Muscle of back (tissue), 11 donors: ENCODE data around the gene ECI1. TPM values are rescaled to one million over a fixed set of nuclear protein-coding genes. Genes with fewer than 3 reads are reported as not detected.

Experiments
- DNase-seq, 3 donors: peaks; one replicate each; pipeline versions ENCODE4 v3.0.0 to v3.0.0-alpha.2; 2013
- polyA plus RNA-seq, 10 donors: library from polyadenylated mRNA; unstranded; fragments of 120-200 nt; gene quantifications; one replicate each; pipeline ENCODE4 v1.2.1, GENCODE V29; 2013; ENCODE audit not compliant: insufficient read length in 10 of 10

ECI1 gene
- polyA plus RNA-seq, 10 donors = 42.8 to 59.2 (median 49.0) TPM

DNA sequence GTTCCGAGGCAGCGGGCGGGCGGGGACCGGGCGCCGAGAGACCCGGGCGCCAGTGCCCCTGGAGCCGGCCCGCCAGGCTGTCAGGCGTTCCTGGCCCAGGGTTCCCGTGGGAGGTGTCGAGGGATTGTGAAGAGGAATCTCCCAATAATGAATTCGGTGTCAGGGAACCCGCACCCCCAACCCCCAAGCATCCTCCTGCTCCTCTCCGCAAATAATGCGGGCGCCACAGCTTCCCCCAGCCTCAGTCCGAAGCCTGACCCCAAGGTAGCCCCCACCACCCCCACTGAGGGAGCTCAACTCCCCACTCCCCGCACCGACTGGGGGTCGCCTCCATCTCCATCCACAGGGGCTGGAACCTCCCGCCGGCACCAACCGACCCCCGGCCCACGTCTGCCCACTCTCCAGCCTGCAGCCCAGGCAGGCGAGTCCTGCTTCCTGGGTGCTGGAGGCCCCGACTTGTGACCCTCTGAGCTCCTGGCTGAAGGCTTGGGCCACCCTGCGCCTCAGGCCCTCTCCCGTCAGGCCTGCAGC, 54.3 kb downstream of the ECI1 start:
- DNase-seq = no peak

DNA sequence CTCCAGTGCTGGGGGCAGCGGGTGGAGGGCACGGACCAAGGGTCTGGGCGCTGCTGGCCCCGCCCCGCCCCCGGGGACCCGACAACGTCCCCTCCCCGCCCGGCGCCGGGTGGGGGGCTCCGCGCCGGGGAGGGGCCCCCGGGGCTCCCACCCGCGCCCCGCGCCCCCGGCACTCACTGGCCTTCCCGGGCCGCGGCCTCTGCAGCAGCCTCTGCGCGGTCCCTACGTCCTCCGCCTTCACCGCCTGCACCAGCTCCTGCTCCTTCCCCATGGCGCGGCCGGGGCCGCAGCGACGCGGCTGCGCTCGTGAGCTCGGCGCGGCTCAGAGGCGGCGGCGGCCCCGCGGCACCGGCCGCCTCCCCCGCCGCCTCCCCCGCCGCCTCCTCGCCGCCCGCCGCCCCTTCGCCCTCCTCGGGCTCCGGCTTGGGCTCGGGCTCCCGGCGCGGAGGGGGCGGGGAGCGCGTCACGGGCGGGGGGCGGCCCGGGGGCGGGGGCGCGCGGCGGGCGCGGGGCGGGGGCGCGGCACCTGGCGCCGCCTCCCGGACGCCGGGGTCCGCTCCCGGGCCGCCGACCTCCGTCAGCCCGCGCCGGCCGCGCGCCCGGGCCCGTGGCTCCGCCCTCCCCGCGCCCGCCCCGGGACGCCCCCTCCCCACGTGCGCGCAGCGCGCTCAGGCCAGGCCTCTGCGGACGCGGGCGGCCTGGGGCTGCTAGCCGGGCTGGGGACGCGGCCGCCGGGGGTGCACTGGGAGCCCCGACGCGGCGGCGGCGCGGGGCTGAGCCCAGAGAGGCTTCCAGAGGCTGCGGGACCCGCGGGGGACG, 55.0 kb downstream of the ECI1 start, which contains the start of gene CASKIN1:
Gene CASKIN1, minus strand, starts transcription at position 444 of the 819 bp plus-strand sequence. Its CDS starts 173 bp downstream, at position 271.
- peak in 1 of 3 donors; percentile 43 for DNase-seq

DNA sequence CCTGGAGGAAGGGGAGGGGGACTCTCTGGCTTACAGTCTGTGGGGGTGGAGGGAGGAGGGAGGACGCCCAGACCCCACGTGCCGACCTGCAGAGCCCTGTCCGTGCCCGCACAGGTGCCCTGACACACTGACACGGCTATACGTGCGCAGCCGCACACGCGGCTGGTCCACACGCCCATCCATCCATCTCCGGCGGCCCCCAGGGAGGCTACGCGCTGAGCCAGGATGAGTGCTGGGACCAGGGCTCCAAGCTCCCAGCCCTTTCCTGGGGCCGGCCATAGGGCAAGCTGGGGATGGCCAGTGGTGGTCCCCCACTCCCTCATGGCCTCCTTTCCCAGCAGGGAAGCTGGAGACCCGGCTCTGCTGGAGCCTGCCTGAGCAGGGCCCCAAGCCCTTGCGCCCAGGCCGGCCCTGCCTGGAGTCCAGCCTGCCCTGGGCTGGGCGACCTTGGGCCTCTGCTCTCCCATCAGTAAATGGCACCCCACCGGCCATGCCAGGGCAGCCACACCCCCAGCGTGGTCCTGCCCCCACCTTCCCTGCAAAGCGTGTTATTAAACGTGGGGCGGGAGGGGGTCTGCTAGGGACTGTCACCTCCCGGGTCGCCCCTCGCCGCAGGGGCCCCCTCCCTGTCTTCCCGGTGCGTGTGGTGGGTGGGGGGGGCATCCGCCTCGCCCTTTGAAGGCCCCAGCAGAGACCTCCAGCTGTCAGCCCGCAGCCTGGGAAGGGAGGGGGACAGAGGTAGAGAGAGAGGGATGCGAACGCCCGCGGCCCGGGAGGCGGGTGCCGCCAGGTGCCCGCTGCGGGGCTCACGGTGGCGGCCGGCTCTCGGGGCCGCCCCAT, 55.8 kb downstream of the ECI1 start:
- peak in 1 of 3 donors; percentile 41 for DNase-seq

DNA sequence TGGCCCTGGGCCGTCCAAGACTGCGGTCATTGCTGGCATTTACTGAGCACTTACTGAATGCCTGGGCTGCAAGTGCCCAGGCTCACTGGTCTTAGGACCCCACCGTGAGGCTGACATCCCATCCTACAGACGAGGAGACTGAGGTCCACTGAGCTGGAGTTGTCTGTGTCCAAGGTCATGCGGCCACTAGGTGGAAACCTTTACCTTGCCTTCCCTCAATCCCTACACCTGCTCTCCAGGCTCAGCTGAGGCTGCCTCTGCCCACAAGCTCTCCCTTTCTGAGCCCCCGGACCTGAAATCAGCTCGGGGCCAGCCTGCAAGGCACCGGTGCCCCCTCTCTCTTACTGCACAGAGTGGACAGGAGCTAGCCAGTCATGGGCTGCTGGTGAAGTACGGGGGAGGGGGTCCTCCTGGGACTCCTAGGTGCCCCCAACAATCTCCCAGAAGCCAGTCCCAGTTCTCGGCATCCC, 56.5 kb downstream of the ECI1 start:
- DNase-seq = peak in 1 of 3 donors; percentile 60

DNA sequence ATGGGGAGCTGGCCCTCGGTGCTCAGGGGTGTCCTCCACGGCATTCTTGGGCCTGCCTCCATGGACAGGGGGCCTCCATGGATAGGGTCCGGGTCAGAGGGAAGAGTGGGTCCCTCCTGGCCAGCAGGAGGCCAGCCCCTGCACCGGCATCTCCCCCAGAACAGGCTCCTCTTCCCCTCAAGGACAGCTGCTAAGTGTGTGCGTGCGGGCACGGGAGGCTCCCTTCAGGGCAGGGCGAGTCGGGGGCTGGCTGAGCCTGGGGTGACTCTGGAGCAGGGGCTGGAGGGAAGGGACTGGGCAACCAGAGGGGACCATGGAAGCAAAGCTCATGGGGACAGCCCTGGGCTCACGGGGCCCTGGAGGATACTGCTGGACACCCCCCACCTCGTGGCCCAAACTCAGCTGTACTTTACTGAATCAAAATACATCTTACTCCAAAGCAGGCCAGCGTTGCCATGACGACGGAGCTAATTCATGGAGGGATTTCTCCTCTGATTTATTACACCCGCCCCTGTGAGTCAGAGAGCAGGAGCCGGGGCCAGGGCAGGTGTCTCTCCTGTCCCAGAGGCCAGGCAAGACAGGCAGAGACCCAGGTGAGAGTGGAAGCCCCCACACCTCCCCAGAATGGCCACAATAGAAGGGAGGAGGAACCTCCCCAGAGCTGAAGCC, 57.1 kb downstream of the ECI1 start:
- peak in 1 of 3 donors; percentile 67 for DNase-seq

DNA sequence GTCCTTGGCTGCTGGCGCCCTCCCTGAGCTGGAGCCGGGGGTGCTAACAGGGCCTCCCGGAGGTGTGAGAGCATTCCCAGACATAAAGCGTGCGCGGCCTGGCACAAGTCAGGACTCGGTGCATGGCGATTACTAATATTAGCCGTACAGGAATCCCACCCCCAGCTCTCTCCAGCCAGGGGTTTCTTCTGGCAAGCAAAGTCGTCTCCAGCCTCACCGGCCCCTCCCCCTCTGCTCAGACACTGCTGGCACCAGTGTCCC, 60.0 kb downstream of the ECI1 start:
- no peak for DNase-seq

DNA sequence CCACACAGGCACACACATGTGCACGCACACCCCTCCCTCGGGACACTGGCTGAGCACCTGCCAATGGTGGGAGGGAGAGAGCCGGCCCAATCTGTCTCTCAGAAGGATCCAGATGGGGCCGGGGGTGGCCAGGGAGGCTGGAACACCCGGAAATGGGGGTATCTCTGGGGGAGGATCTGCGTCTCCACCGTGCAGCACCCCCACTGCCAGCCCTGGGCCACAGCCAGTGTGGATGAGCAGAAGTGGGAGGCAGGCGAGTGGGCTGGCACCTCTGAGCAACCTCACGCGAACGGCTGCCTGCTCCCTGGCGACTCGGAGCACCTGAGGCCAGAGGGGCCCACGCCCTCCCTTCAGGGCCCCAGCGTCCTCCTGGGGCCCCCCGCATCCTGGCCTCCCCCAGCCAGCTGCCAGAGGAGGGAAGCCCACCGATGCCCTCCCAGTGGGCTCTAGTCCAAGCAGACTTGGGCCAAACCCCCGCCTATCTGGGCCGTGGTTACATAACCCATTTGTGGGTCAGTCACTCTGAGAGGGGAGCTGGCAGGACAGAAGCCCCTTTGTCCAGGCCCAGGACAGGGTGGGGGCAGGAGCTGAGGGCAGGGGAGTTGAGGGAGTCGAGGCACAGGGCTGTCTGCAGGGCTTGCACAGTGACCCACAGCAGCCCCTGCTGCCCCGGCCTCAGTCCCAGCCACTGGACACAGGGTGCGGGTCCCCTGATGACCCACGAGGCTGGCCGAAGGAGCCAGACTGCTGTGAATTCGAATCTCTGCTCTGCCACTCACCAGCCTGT, 60.5 kb downstream of the ECI1 start:
- no peak for DNase-seq

DNA sequence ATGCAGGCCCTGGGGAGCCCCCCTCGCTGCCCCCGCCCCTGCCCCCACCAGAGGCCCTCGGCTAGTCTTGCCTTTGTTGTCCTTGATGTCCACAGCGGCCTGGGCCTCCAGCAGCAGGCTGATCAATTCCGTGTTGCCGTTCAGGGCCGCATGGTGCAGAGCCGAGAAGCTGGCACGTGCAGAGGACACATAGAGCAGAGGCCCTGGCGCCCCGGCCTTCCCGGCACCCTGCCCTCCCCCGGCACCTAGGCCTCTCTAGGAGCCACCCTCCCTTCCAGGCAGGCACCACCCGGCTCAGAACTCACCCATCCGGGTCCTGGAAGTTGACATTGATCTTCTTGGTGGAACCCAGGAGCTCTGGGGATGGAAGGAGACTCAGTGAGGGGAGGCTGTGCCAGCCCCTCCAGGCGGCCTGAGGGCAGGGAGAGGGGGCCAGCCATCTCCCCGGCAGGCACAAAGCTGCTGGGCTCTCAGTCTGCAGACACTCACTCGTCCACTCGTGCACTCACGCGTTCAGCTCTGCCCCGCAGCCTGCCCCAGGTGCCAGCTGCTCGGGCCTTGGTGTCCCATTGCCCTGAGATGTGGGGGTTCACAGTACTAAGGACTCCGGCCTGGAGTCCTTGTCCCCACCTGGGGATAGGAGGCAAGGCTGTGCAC, 61.3 kb downstream of the ECI1 start:
- DNase-seq = no peak

Other genes starting within 250 kb of the ECI1 start
- gene ZNF598, start 241.8 kb downstream of the ECI1 start, polyA plus RNA-seq = 10 to 100 TPM; 13.7 to 25.1 (median 18.8) TPM
- gene NPW, start 231.8 kb downstream of the ECI1 start, polyA plus RNA-seq = 1 to 10 TPM in 6 of 10 donors, under 1 TPM in 4; 0.59 to 4.1 (median 1.3) TPM
- 10 to 100 TPM; 28.3 to 62.6 (median 36.9) TPM for gene NHERF2, start 224.7 kb downstream of the ECI1 start, polyA plus RNA-seq
- 10 to 100 TPM in 5 of 10 donors, 1 to 10 TPM in 5; 7.4 to 16.9 (median 10.3) TPM for gene NTHL1, start 203.8 kb downstream of the ECI1 start, polyA plus RNA-seq
- gene TSC2, start 203.6 kb downstream of the ECI1 start, polyA plus RNA-seq = 100 to 1,000 TPM in 1 of 10 donors, 10 to 100 TPM in 9; 62.2 to 104 (median 75.1) TPM
- gene PKD1, start 115.7 kb downstream of the ECI1 start, polyA plus RNA-seq = 100 to 1,000 TPM in 9 of 10 donors, 10 to 100 TPM in 1; 86.8 to 161 (median 120) TPM
- 1 to 10 TPM in 3 of 10 donors, under 1 TPM in 7; 0.33 to 1.7 (median 0.53) TPM for gene RAB26, start 103.0 kb downstream of the ECI1 start, polyA plus RNA-seq
- 10 to 100 TPM; 37.8 to 52.6 (median 44.7) TPM for gene TRAF7, start 95.8 kb downstream of the ECI1 start, polyA plus RNA-seq
- 1 to 10 TPM in 9 of 10 donors, under 1 TPM in 1; 0.94 to 2.7 (median 1.5) TPM for gene CASKIN1, start 55.0 kb downstream of the ECI1 start, polyA plus RNA-seq
- 10 to 100 TPM; 24.4 to 38.7 (median 30.7) TPM for gene MLST8, start 46.1 kb downstream of the ECI1 start, polyA plus RNA-seq
- 1 to 10 TPM; 3.5 to 8.0 (median 5.4) TPM for gene BRICD5, start 40.7 kb downstream of the ECI1 start, polyA plus RNA-seq
- 10 to 100 TPM; 11.2 to 15.4 (median 13.4) TPM for gene PGP, start 36.7 kb downstream of the ECI1 start, polyA plus RNA-seq
- gene E4F1, start 28.0 kb downstream of the ECI1 start, polyA plus RNA-seq = 10 to 100 TPM in 8 of 10 donors, 1 to 10 TPM in 2; 9.4 to 20.1 (median 12.8) TPM
- gene DNASE1L2, start 15.1 kb downstream of the ECI1 start, polyA plus RNA-seq = 1 to 10 TPM in 2 of 10 donors, under 1 TPM in 8; 0.35 to 1.1 (median 0.71) TPM
- gene RNPS1, start 16.5 kb upstream of the ECI1 start, polyA plus RNA-seq = 100 to 1,000 TPM; 136 to 186 (median 165) TPM
- gene ABCA3, start 89.1 kb upstream of the ECI1 start, polyA plus RNA-seq = 10 to 100 TPM; 12.5 to 18.8 (median 14.8) TPM
- gene CCNF, start 177.9 kb upstream of the ECI1 start, polyA plus RNA-seq = 1 to 10 TPM; 4.8 to 9.7 (median 6.4) TPM
- 1 to 10 TPM; 2.7 to 7.5 (median 4.8) TPM for gene TEDC2, start 208.5 kb upstream of the ECI1 start, polyA plus RNA-seq
- gene NTN3, start 219.7 kb upstream of the ECI1 start, polyA plus RNA-seq = 1 to 10 TPM; 1.7 to 2.9 (median 2.3) TPM
- 10 to 100 TPM; 14.9 to 25.3 (median 21.4) TPM for gene TBC1D24, start 223.5 kb upstream of the ECI1 start, polyA plus RNA-seq